Retinal pigment epithelial cell (primary cell): ENCODE results near the gene RBP3.

Experiments
- DNase-seq: peaks from one replicate; pipeline ENCODE4 v3.0.0-alpha.2; 2010; ENCODE audit warnings: low read depth
- H3K4me3 ChIP-seq: 2 replicates; pipeline ENCODE4 v1.5.1; 2011; ENCODE audit warnings: mild to moderate bottlenecking, low read length, control low read depth, moderate library complexity
- CTCF ChIP-seq: conservative IDR thresholded peaks from 2 replicates; pipeline ENCODE4 v1.5.1; 2011; ENCODE audit warnings: low read depth, low read length, control low read depth, inconsistent platforms

RBP3 gene

GRCh38 chr10:47335906-47336305 lies 12.3 kb upstream of the RBP3 start:
- H3K4me3 ChIP-seq: no peak overlapping the region
- no peak for DNase-seq
- TF ChIP-seq CTCF: no peak

- no peak for TF ChIP-seq CTCF
- H3K4me3 ChIP-seq: no peak overlapping the region
- no peak for DNase-seq
Observed at GRCh38 chr10:47336387-47337134, 11.6 kb upstream of the RBP3 start.

GRCh38 chr10:47337310-47337709 lies 10.9 kb upstream of the RBP3 start:
- DNase-seq: no peak
- no peak overlapping the region for H3K4me3 ChIP-seq
- no peak for TF ChIP-seq CTCF

- no peak for DNase-seq
- no peak for TF ChIP-seq CTCF
- H3K4me3 ChIP-seq: no peak overlapping the region
Observed at GRCh38 chr10:47339186-47339735, 8.9 kb upstream of the RBP3 start.

DNA sequence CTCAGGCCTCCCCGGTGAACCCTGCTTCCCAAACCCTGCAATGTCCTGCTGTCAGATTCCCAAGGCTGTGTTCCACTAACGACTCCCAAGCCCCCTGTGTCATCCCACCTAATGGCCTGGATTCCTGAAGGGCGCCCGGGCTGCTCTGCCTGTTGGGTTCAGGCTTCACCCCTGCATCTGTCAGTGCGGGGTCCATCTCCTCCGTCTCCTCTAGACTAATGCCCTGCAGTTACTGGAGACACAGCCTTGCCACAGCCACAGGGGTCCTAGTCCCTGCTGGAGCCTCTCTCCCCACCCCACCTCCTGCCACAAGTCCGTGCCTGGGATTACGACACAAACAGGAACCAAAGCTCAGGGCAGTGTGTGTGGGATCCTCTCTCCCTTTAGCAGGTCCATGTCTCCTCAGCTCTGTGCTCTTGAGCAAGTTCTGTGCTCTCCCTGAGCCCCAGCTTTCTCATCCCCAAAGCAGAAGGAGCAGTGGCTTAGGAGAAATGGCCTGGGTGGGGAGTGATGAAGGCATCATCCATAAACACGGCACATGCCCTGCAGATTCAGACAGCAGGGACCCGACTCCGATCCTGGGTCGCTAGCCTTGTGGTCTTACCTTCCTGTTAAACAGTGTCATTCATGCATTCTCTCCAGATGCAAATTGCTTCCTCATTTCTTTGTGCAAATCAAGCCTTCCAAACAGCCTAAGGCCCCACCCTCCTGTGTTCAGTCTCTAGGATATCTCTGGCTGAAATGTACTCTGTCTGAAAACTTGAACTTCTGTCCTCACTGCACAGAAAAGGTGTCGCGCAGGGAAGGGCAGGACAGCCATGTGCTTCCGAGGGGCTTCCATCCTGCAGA lies 8.2 kb upstream of the RBP3 start:
- no peak for TF ChIP-seq CTCF
- DNase-seq: no peak
- no peak overlapping the region for H3K4me3 ChIP-seq

- no peak overlapping the region for H3K4me3 ChIP-seq
- no peak for DNase-seq
- peak; percentile 99 for TF ChIP-seq CTCF
Observed at GRCh38 chr10:47340608-47341170, 7.5 kb upstream of the RBP3 start.
